WTC11 (cell line): ENCODE measurements around the gene PPTC7. TPM values are rescaled to one million over a fixed set of nuclear protein-coding genes. Genes with fewer than 3 reads are reported as not detected.
A peak's percentile ranks its signal among the peaks of the same experiment; 100 is the strongest.

Experiments used
- ATAC-seq: fragments of 200-7000 bp; cut with Tn5 transposase; 2 replicates; pipeline ENCODE4 v1.10.0; 2021; ENCODE audit warnings: mild to moderate bottlenecking, moderate library complexity
- CTCF ChIA-PET: fragments of 300-600 bp; sonication (Branson Sonifier 250); formaldehyde crosslinking; loops from one replicate; lab custom pipeline; 2021; ENCODE audit warnings: antibody characterized with exemption; lab: Charles Lee
- POLR2A ChIA-PET: fragments of 350-600 bp; sonication (Branson Sonifier 250); formaldehyde crosslinking; loops from one replicate; lab custom pipeline; 2021; ENCODE audit warnings: antibody characterized with exemption; lab: Charles Lee
- DNase-seq: peaks from one replicate; pipeline ENCODE4 v3.0.0; 2021; ENCODE audit warnings: low spot score
- H3K27ac Mint-ChIP-seq: 2 replicates; pipeline ENCODE4 v1.8.0; 2021; ENCODE audit warnings: mixed read lengths
- H3K27me3 Mint-ChIP-seq: 2 replicates; pipeline ENCODE4 v1.8.0; 2021; ENCODE audit warnings: low read depth, mild to moderate bottlenecking, moderate library complexity, mixed read lengths
- H3K36me3 Mint-ChIP-seq: 2 replicates; pipeline ENCODE4 v1.8.0; 2021; ENCODE audit warnings: mixed read lengths
- H3K4me1 Mint-ChIP-seq: 2 replicates; pipeline ENCODE4 v1.8.0; 2022; ENCODE audit warnings: mixed read lengths
- H3K4me3 Mint-ChIP-seq: 2 replicates; pipeline ENCODE4 v1.8.0; 2021; ENCODE audit warnings: mild to moderate bottlenecking, moderate library complexity, mixed read lengths
- H3K9me3 Mint-ChIP-seq: 2 replicates; pipeline ENCODE4 v1.8.0; 2021; ENCODE audit warnings: mixed read lengths
- ATF1 ChIP-seq: sonication (generic); formaldehyde crosslinking; IDR thresholded peaks from 2 replicates; pipeline ENCODE4 v1.8.1; 2023; ENCODE audit warnings: mild to moderate bottlenecking, moderate library complexity, missing genetic modification reagents
- ERG ChIP-seq: fragments of 250-450 bp; sonication (Bioruptor Pico); IDR thresholded peaks from 2 replicates; pipeline ENCODE4 v1.8.0; 2021; ENCODE audit warnings: mild to moderate bottlenecking
- ETV6 ChIP-seq: sonication (generic); formaldehyde crosslinking; IDR thresholded peaks from 2 replicates; pipeline ENCODE4 v1.8.1; 2022; ENCODE audit warnings: mild to moderate bottlenecking, missing genetic modification reagents
- FOXK1 ChIP-seq: sonication (generic); formaldehyde crosslinking; IDR thresholded peaks from 2 replicates; pipeline ENCODE4 v1.8.0; 2022; ENCODE audit warnings: mild to moderate bottlenecking, moderate library complexity, missing genetic modification reagents
- FOXP1 ChIP-seq: sonication (generic); formaldehyde crosslinking; IDR thresholded peaks from 2 replicates; pipeline ENCODE4 v1.8.0; 2022; ENCODE audit warnings: missing genetic modification reagents, mild to moderate bottlenecking, moderate library complexity, borderline replicate concordance
- JUN ChIP-seq: sonication (generic); formaldehyde crosslinking; IDR thresholded peaks from 2 replicates; pipeline ENCODE4 v1.8.0; 2023; ENCODE audit warnings: mild to moderate bottlenecking, missing genetic modification reagents
- KAT7 ChIP-seq: sonication (generic); formaldehyde crosslinking; IDR thresholded peaks from 2 replicates; pipeline ENCODE4 v1.8.1; 2023; ENCODE audit warnings: missing genetic modification reagents, mild to moderate bottlenecking, borderline replicate concordance
- NFATC4 ChIP-seq: fragments of 250-450 bp; sonication (Bioruptor Pico); IDR thresholded peaks from 2 replicates; pipeline ENCODE4 v1.9.0; 2021; ENCODE audit warnings: mild to moderate bottlenecking
- RELA ChIP-seq: sonication (generic); formaldehyde crosslinking; IDR thresholded peaks from 2 replicates; pipeline ENCODE4 v1.8.1; 2022; ENCODE audit warnings: missing genetic modification reagents, mild to moderate bottlenecking, borderline replicate concordance
- SMAD3 ChIP-seq: sonication (generic); formaldehyde crosslinking; IDR thresholded peaks from 2 replicates; pipeline ENCODE4 v1.8.0; 2022; ENCODE audit warnings: missing genetic modification reagents, mild to moderate bottlenecking, borderline replicate concordance
- STAT6 ChIP-seq: sonication (generic); formaldehyde crosslinking; conservative IDR thresholded peaks from 2 replicates; pipeline ENCODE4 v1.8.1; 2023; ENCODE audit warnings: mild to moderate bottlenecking, low read depth, missing genetic modification reagents, moderate library complexity
- ZNF219 ChIP-seq: sonication (generic); formaldehyde crosslinking; IDR thresholded peaks from 2 replicates; pipeline ENCODE4 v1.8.0; 2023; ENCODE audit warnings: missing genetic modification reagents, mild to moderate bottlenecking, borderline replicate concordance
- ZNF396 ChIP-seq: fragments of 250-450 bp; sonication (Bioruptor Pico); IDR thresholded peaks from 2 replicates; pipeline ENCODE4 v1.8.0; 2021; ENCODE audit warnings: mild to moderate bottlenecking, moderate library complexity, borderline replicate concordance
- ZNF416 ChIP-seq: fragments of 250-450 bp; sonication (Bioruptor Pico); IDR thresholded peaks from 2 replicates; pipeline ENCODE4 v1.9.0; 2021; ENCODE audit warnings: mild to moderate bottlenecking, inconsistent platforms
- ZNF425 ChIP-seq: fragments of 250-450 bp; sonication (Bioruptor Pico); conservative IDR thresholded peaks from 2 replicates; pipeline ENCODE4 v1.9.0; 2021; ENCODE audit warnings: mild to moderate bottlenecking
- ZNF512 ChIP-seq: sonication (generic); formaldehyde crosslinking; IDR thresholded peaks from 2 replicates; pipeline ENCODE4 v1.8.1; 2022; ENCODE audit warnings: missing genetic modification reagents, borderline replicate concordance
- total RNA-seq: library from RNA; stranded (reverse); gene quantifications from 3 replicates; pipeline ENCODE4 v1.2.3, GENCODE V29; 2021
- TF ChIP-seq, protein P1 (sequence below): sonication (generic); formaldehyde crosslinking; IDR thresholded peaks from 2 replicates; pipeline ENCODE4 v1.8.1; 2022; ENCODE audit warnings: mild to moderate bottlenecking, moderate library complexity, missing genetic modification reagents
- TF ChIP-seq, protein P2 (sequence below): sonication (generic); formaldehyde crosslinking; IDR thresholded peaks from 2 replicates; pipeline ENCODE4 v1.8.1; 2022; ENCODE audit warnings: low read depth, missing genetic modification reagents, borderline replicate concordance
- TF ChIP-seq, protein P3 (sequence below): sonication (generic); formaldehyde crosslinking; IDR thresholded peaks from 2 replicates; pipeline ENCODE4 v1.8.1; 2023; ENCODE audit warnings: mild to moderate bottlenecking, missing genetic modification reagents, moderate library complexity

Gene PPTC7
- total RNA-seq, 1 experiment from 2014 or later: 15.6 TPM

DNA sequence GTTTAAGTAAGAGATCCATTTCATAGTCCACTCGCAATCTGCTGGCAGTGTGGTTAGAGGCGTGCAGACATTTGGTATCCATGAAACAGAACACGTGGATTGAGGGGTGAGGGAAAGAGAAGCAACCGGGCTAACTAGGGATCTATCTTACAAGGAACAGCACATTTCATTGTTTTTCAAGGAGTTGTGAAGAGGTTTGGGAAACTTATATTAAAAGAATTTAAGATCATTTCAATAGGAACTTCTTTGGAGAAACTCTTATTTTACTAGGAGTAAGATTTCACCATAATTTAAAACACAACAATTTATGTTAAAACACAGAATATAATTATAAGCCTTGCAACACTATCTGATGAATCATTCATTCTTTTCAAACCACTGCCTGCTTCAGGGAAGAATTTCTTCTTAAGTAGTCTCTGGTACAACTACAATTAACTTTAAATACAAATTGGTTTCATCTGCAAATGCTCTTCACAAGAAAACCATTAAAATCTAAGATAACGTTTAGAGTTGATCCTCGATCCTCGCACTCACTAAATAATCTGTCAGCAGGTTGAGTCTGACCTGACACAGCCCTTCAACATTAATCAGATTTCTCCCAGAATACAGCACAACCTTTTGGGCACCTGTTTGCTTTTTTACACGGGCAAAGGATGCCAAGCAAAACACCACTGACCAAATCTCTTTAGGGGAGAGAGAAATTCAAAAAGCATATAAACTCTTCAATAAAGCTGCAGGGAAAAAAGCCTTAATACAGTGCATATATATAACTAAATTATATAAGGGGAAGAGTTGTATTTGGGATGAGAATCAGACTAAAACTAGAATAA, 27.3 kb downstream of the PPTC7 start:
- CTCF ChIA-PET: no interaction called here
- H3K27ac Mint-ChIP-seq: peak overlapping the region; percentile 41; the same call in 1 of the 2 replicates
- TF ChIP-seq JUN (CRISPR knock-in tag) (no peak), ZNF219 (CRISPR knock-in tag) (no peak), ATF1 (CRISPR knock-in tag) (no peak), SMAD3 (CRISPR knock-in tag) (no peak), STAT6 (no peak), ZNF425 (CRISPR knock-in tag) (no peak), ZNF396 (no peak), ETV6 (CRISPR knock-in tag) (no peak), ZNF512 (CRISPR knock-in tag) (no peak), FOXP1 (CRISPR knock-in tag) (no peak), FOXK1 (CRISPR knock-in tag) (no peak), KAT7 (CRISPR knock-in tag) (no peak), ZNF416 (CRISPR knock-in tag) (no peak), NFATC4 (CRISPR knock-in tag) (no peak), ERG (CRISPR knock-in tag) (no peak), RELA (CRISPR knock-in tag) (no peak)
- TF ChIP-seq, protein P1, sequence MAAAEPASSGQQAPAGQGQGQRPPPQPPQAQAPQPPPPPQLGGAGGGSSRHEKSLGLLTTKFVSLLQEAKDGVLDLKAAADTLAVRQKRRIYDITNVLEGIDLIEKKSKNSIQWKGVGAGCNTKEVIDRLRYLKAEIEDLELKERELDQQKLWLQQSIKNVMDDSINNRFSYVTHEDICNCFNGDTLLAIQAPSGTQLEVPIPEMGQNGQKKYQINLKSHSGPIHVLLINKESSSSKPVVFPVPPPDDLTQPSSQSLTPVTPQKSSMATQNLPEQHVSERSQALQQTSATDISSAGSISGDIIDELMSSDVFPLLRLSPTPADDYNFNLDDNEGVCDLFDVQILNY (CRISPR knock-in tag): no peak
- TF ChIP-seq, protein P2, sequence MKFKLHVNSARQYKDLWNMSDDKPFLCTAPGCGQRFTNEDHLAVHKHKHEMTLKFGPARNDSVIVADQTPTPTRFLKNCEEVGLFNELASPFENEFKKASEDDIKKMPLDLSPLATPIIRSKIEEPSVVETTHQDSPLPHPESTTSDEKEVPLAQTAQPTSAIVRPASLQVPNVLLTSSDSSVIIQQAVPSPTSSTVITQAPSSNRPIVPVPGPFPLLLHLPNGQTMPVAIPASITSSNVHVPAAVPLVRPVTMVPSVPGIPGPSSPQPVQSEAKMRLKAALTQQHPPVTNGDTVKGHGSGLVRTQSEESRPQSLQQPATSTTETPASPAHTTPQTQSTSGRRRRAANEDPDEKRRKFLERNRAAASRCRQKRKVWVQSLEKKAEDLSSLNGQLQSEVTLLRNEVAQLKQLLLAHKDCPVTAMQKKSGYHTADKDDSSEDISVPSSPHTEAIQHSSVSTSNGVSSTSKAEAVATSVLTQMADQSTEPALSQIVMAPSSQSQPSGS (CRISPR knock-in tag): no peak
- TF ChIP-seq, protein P3, sequence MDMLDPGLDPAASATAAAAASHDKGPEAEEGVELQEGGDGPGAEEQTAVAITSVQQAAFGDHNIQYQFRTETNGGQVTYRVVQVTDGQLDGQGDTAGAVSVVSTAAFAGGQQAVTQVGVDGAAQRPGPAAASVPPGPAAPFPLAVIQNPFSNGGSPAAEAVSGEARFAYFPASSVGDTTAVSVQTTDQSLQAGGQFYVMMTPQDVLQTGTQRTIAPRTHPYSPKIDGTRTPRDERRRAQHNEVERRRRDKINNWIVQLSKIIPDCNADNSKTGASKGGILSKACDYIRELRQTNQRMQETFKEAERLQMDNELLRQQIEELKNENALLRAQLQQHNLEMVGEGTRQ: no peak
- TF ChIP-seq, all 79 proteins: peak for 0
- Mint-ChIP-seq H3K4me3 (no peak overlapping the region), H3K36me3 (peaks cover 11% of the 10 kb centered on the region), H3K4me1 (peaks cover 5% of the 10 kb centered on the region), H3K9me3 (no peaks in the 10 kb centered on the region), H3K27me3 (no peaks in the 10 kb centered on the region)
- ATAC-seq (no peak), DNase-seq (no peak)
- POLR2A ChIA-PET: no interaction called here
